Measurements from ENCODE around the gene ORM1.

ORM1 gene

GRCh38 chr9:114338187-114338586 is 15.3 kb downstream of the ORM1 start:
- Mint-ChIP-seq H3K36me3 (peaks cover 8% of the 10 kb centered on the region), H3K27ac (no peak overlapping the region), H3K27me3 (no peaks in the 10 kb centered on the region), H3K4me3 (no peak overlapping the region), H3K9me3 (no peaks in the 10 kb centered on the region), H3K4me1 (peaks cover 7% of the 10 kb centered on the region)

- Mint-ChIP-seq H3K9me3 (no peaks in the 10 kb centered on the region), H3K36me3 (peaks cover 8% of the 10 kb centered on the region), H3K4me3 (no peak overlapping the region), H3K27ac (no peak overlapping the region), H3K4me1 (peaks cover 7% of the 10 kb centered on the region), H3K27me3 (no peaks in the 10 kb centered on the region)
Observed at GRCh38 chr9:114339130-114339908, 16.4 kb downstream of the ORM1 start.

- H3K27ac Mint-ChIP-seq, result peak overlapping the region; percentile 83
- H3K27me3 Mint-ChIP-seq, result no peaks in the 10 kb centered on the region
- H3K9me3 Mint-ChIP-seq, result no peaks in the 10 kb centered on the region
- peaks cover 4% of the 10 kb centered on the region for H3K4me1 Mint-ChIP-seq
- peaks cover 8% of the 10 kb centered on the region for H3K36me3 Mint-ChIP-seq
- no peak overlapping the region for H3K4me3 Mint-ChIP-seq
Observed at GRCh38 chr9:114341152-114341830, 18.4 kb downstream of the ORM1 start.

GRCh38 chr9:114341991-114342390 is 19.1 kb downstream of the ORM1 start:
- Mint-ChIP-seq H3K27ac (no peak overlapping the region), H3K4me1 (peaks cover 8% of the 10 kb centered on the region), H3K36me3 (peaks cover 10% of the 10 kb centered on the region), H3K9me3 (no peaks in the 10 kb centered on the region), H3K27me3 (no peaks in the 10 kb centered on the region), H3K4me3 (no peak overlapping the region)

- no peaks in the 10 kb centered on the region for H3K9me3 Mint-ChIP-seq
- no peak overlapping the region for H3K4me3 Mint-ChIP-seq
- peaks cover 10% of the 10 kb centered on the region for H3K36me3 Mint-ChIP-seq
- peaks cover 9% of the 10 kb centered on the region for H3K4me1 Mint-ChIP-seq
- peak overlapping the region; percentile 86 for H3K27ac Mint-ChIP-seq
- H3K27me3 Mint-ChIP-seq, result no peaks in the 10 kb centered on the region
Observed at GRCh38 chr9:114342755-114343440, 20.0 kb downstream of the ORM1 start.

GRCh38 chr9:114343471-114344187 is 20.7 kb downstream of the ORM1 start:
- H3K4me1 Mint-ChIP-seq, result peaks cover 16% of the 10 kb centered on the region
- H3K4me3 Mint-ChIP-seq, result no peak overlapping the region
- peak overlapping the region; percentile 86 for H3K27ac Mint-ChIP-seq
- H3K27me3 Mint-ChIP-seq, result no peaks in the 10 kb centered on the region
- H3K9me3 Mint-ChIP-seq, result no peaks in the 10 kb centered on the region
- H3K36me3 Mint-ChIP-seq, result peaks cover 15% of the 10 kb centered on the region

GRCh38 chr9:114344188-114344566 is 21.3 kb downstream of the ORM1 start:
- Mint-ChIP-seq H3K4me3 (no peak overlapping the region), H3K9me3 (no peaks in the 10 kb centered on the region), H3K27me3 (no peaks in the 10 kb centered on the region), H3K4me1 (peaks cover 21% of the 10 kb centered on the region), H3K27ac (peak overlapping the region; percentile 32), H3K36me3 (peaks cover 16% of the 10 kb centered on the region)

- Mint-ChIP-seq H3K36me3 (peaks cover 21% of the 10 kb centered on the region), H3K27ac (peak overlapping the region; percentile 73), H3K9me3 (no peaks in the 10 kb centered on the region), H3K27me3 (no peaks in the 10 kb centered on the region), H3K4me3 (no peak overlapping the region), H3K4me1 (peaks cover 27% of the 10 kb centered on the region)
Observed at GRCh38 chr9:114344692-114345091, 21.8 kb downstream of the ORM1 start.

GRCh38 chr9:114345493-114346065 is 22.7 kb downstream of the ORM1 start:
- H3K27ac Mint-ChIP-seq, result peak overlapping the region; percentile 30
- H3K36me3 Mint-ChIP-seq, result peaks cover 26% of the 10 kb centered on the region
- no peaks in the 10 kb centered on the region for H3K27me3 Mint-ChIP-seq
- H3K9me3 Mint-ChIP-seq, result no peaks in the 10 kb centered on the region
- H3K4me3 Mint-ChIP-seq, result no peak overlapping the region
- H3K4me1 Mint-ChIP-seq, result peaks cover 36% of the 10 kb centered on the region

GRCh38 chr9:114346146-114346545 is 23.2 kb downstream of the ORM1 start:
- Mint-ChIP-seq H3K27me3 (no peaks in the 10 kb centered on the region), H3K9me3 (no peaks in the 10 kb centered on the region), H3K4me3 (no peak overlapping the region), H3K4me1 (peaks cover 41% of the 10 kb centered on the region), H3K27ac (peak overlapping the region; percentile 19), H3K36me3 (peaks cover 24% of the 10 kb centered on the region)

GRCh38 chr9:114347675-114348074 is 24.8 kb downstream of the ORM1 start:
- Mint-ChIP-seq H3K36me3 (peaks cover 21% of the 10 kb centered on the region), H3K27me3 (no peaks in the 10 kb centered on the region), H3K27ac (no peak overlapping the region), H3K9me3 (no peaks in the 10 kb centered on the region), H3K4me1 (peaks cover 45% of the 10 kb centered on the region), H3K4me3 (no peak overlapping the region)

GRCh38 chr9:114348261-114348905 is 25.5 kb downstream of the ORM1 start:
- H3K4me3 Mint-ChIP-seq, result no peak overlapping the region
- H3K4me1 Mint-ChIP-seq, result peaks cover 51% of the 10 kb centered on the region
- no peaks in the 10 kb centered on the region for H3K9me3 Mint-ChIP-seq
- peak overlapping the region; percentile 100 for H3K27ac Mint-ChIP-seq
- peaks cover 21% of the 10 kb centered on the region for H3K36me3 Mint-ChIP-seq
- no peaks in the 10 kb centered on the region for H3K27me3 Mint-ChIP-seq

- Mint-ChIP-seq H3K9me3 (no peaks in the 10 kb centered on the region), H3K27ac (peak overlapping the region; percentile 100), H3K36me3 (peaks cover 21% of the 10 kb centered on the region), H3K4me1 (peaks cover 55% of the 10 kb centered on the region), H3K27me3 (no peaks in the 10 kb centered on the region), H3K4me3 (peak overlapping the region; percentile 78)
Observed at GRCh38 chr9:114348906-114349482, 26.1 kb downstream of the ORM1 start.

GRCh38 chr9:114349713-114350480 is 27.0 kb downstream of the ORM1 start:
- Mint-ChIP-seq H3K27ac (peak overlapping the region; percentile 100), H3K27me3 (no peaks in the 10 kb centered on the region), H3K4me1 (peaks cover 55% of the 10 kb centered on the region), H3K4me3 (peak overlapping the region; percentile 78), H3K9me3 (no peaks in the 10 kb centered on the region), H3K36me3 (peaks cover 21% of the 10 kb centered on the region)

Data from activated naive CD4-positive, alpha-beta T cell treated with anti-CD3 and anti-CD28 coated beads, Interleukin-2, amount 50 U/mL, for 24 hours (primary cell).